H7 (cell line): ENCODE measurements around the gene MRC1. TPM values are rescaled to one million over a fixed set of nuclear protein-coding genes. Genes with fewer than 3 reads are reported as not detected.

Experiments used
- DNase-seq: peaks from one replicate; pipeline ENCODE4 v3.0.0; 2012
- H3K27me3 ChIP-seq: 2 replicates; pipeline ENCODE4 v1.6.0; 2011; ENCODE audit warnings: mild to moderate bottlenecking, low read length; ENCODE audit not compliant: control insufficient read depth, insufficient read depth
- H3K36me3 ChIP-seq: replicated peaks from 2 replicates; pipeline ENCODE4 v1.5.1; 2011; ENCODE audit warnings: low read length; ENCODE audit not compliant: control insufficient read depth, insufficient read depth
- H3K4me3 ChIP-seq: 2 replicates; pipeline ENCODE4 v1.5.1; 2011; ENCODE audit warnings: low read depth, mild to moderate bottlenecking, control low read depth, low read length, moderate library complexity; ENCODE audit not compliant: insufficient read depth
- total RNA-seq: library from RNA; depleted of rRNA; stranded (reverse); fragments of >200 nt; shearing (Covaris generic); gene quantifications from 2 replicates; pipeline ENCODE4 v1.2.3, GENCODE V29; 2014

Gene MRC1
- total RNA-seq, 1 experiment from 2014 or later = 0.17 TPM

- DNase-seq = no peak
- Histone ChIP-seq H3K27me3 (no peaks in the 10 kb centered on the region), H3K36me3 (no peaks in the 10 kb centered on the region), H3K4me3 (no peak overlapping the region)
Measured at GRCh38 chr10:17847585-17848296, 38.6 kb downstream of the MRC1 start.

GRCh38 chr10:17848646-17849045 lies 39.5 kb downstream of the MRC1 start:
- no peaks in the 10 kb centered on the region for H3K27me3 ChIP-seq

GRCh38 chr10:17850501-17850900 lies 41.4 kb downstream of the MRC1 start:
- Histone ChIP-seq H3K4me3 (no peak overlapping the region), H3K27me3 (no peaks in the 10 kb centered on the region), H3K36me3 (no peaks in the 10 kb centered on the region)
- DNase-seq = no peak

More at GRCh38 chr10:17848646-17849045, 39.5 kb downstream of the MRC1 start:
- H3K4me3 ChIP-seq = no peak overlapping the region
- H3K36me3 ChIP-seq = no peaks in the 10 kb centered on the region
- no peak for DNase-seq

- no peaks in the 10 kb centered on the region for H3K27me3 ChIP-seq
- no peaks in the 10 kb centered on the region for H3K36me3 ChIP-seq
- DNase-seq = no peak
- no peak overlapping the region for H3K4me3 ChIP-seq
Measured at GRCh38 chr10:17851611-17852010, 42.5 kb downstream of the MRC1 start.

GRCh38 chr10:17854044-17854652 lies 45.0 kb downstream of the MRC1 start:
- no peak for DNase-seq
- Histone ChIP-seq H3K36me3 (no peaks in the 10 kb centered on the region), H3K27me3 (no peaks in the 10 kb centered on the region), H3K4me3 (no peak overlapping the region)

GRCh38 chr10:17857040-17857439 lies 47.9 kb downstream of the MRC1 start:
- Histone ChIP-seq H3K4me3 (no peak overlapping the region), H3K36me3 (no peaks in the 10 kb centered on the region), H3K27me3 (no peaks in the 10 kb centered on the region)
- no peak for DNase-seq

- DNase-seq = no peak
- H3K27me3 ChIP-seq = no peaks in the 10 kb centered on the region
- no peaks in the 10 kb centered on the region for H3K36me3 ChIP-seq
- no peak overlapping the region for H3K4me3 ChIP-seq
Measured at GRCh38 chr10:17859492-17860156, 50.5 kb downstream of the MRC1 start.

- Histone ChIP-seq H3K27me3 (no peaks in the 10 kb centered on the region), H3K36me3 (no peaks in the 10 kb centered on the region), H3K4me3 (no peak overlapping the region)
- DNase-seq = no peak
Measured at GRCh38 chr10:17861760-17862159, 52.6 kb downstream of the MRC1 start.

GRCh38 chr10:17865351-17865750 lies 56.2 kb downstream of the MRC1 start:
- DNase-seq = no peak
- no peaks in the 10 kb centered on the region for H3K27me3 ChIP-seq
- H3K4me3 ChIP-seq = no peak overlapping the region
- H3K36me3 ChIP-seq = no peaks in the 10 kb centered on the region

GRCh38 chr10:17866346-17866745 lies 57.2 kb downstream of the MRC1 start:
- Histone ChIP-seq H3K27me3 (no peaks in the 10 kb centered on the region), H3K36me3 (no peaks in the 10 kb centered on the region), H3K4me3 (no peak overlapping the region)

GRCh38 chr10:17867056-17867455 lies 57.9 kb downstream of the MRC1 start:
- H3K36me3 ChIP-seq = no peaks in the 10 kb centered on the region
- no peaks in the 10 kb centered on the region for H3K27me3 ChIP-seq
- no peak overlapping the region for H3K4me3 ChIP-seq
- no peak for DNase-seq

More at GRCh38 chr10:17866346-17866745, 57.2 kb downstream of the MRC1 start:
- no peak for DNase-seq

GRCh38 chr10:17871036-17871435 lies 61.9 kb downstream of the MRC1 start:
- no peak for DNase-seq
- H3K4me3 ChIP-seq = no peak overlapping the region
- H3K36me3 ChIP-seq = no peaks in the 10 kb centered on the region
- no peaks in the 10 kb centered on the region for H3K27me3 ChIP-seq

- H3K4me3 ChIP-seq = no peak overlapping the region
- H3K27me3 ChIP-seq = no peaks in the 10 kb centered on the region
- no peak for DNase-seq
- H3K36me3 ChIP-seq = no peaks in the 10 kb centered on the region
Measured at GRCh38 chr10:17872191-17873091, 63.3 kb downstream of the MRC1 start.

GRCh38 chr10:17873946-17874345 lies 64.8 kb downstream of the MRC1 start:
- Histone ChIP-seq H3K27me3 (no peaks in the 10 kb centered on the region), H3K36me3 (no peaks in the 10 kb centered on the region), H3K4me3 (no peak overlapping the region)
- DNase-seq = no peak
